Karpas-422 (cell line): ENCODE measurements around the gene DHCR24. TPM values are rescaled to one million over a fixed set of nuclear protein-coding genes. Genes with fewer than 3 reads are reported as not detected.

Experiments used
- DNase-seq: peaks from one replicate; pipeline ENCODE4 v3.0.0-alpha.2; 2015
- H2AFZ ChIP-seq: fragments of 200-600 bp; sonication (generic); 2 replicates; pipeline ENCODE4 v1.6.1; 2014; ENCODE audit warnings: antibody characterized with exemption, low read length, mixed read lengths
- H3K27ac ChIP-seq: fragments of 200-600 bp; sonication (generic); 2 replicates; pipeline ENCODE4 v1.5.1; 2014; ENCODE audit warnings: mild to moderate bottlenecking, low read length, moderate library complexity
- H3K27me3 ChIP-seq: fragments of 200-600 bp; sonication (generic); 2 replicates; pipeline ENCODE4 v1.6.1; 2014; ENCODE audit warnings: low read length, mixed read lengths
- H3K36me3 ChIP-seq: fragments of 200-600 bp; sonication (generic); 2 replicates; pipeline ENCODE4 v1.6.1; 2014; ENCODE audit warnings: low read length, mixed read lengths; ENCODE audit not compliant: insufficient read depth
- H3K4me1 ChIP-seq: fragments of 200-600 bp; sonication (generic); 2 replicates; pipeline ENCODE4 v1.6.1; 2014; ENCODE audit warnings: mild to moderate bottlenecking, low read length, mixed read lengths
- H3K4me2 ChIP-seq: fragments of 200-600 bp; sonication (generic); 2 replicates; pipeline ENCODE4 v1.6.1; 2014; ENCODE audit warnings: low read length, low read depth, mild to moderate bottlenecking; ENCODE audit not compliant: poor library complexity, severe bottlenecking
- H3K4me3 ChIP-seq: fragments of 200-600 bp; sonication (generic); 2 replicates; pipeline ENCODE4 v1.5.1; 2014; ENCODE audit warnings: mild to moderate bottlenecking, antibody characterized with exemption, low read length, mixed read lengths
- H3K79me2 ChIP-seq: fragments of 200-600 bp; sonication (generic); 2 replicates; pipeline ENCODE4 v1.6.1; 2014; ENCODE audit warnings: mild to moderate bottlenecking, low read length, mixed read lengths
- H3K9ac ChIP-seq: fragments of 200-600 bp; sonication (generic); 2 replicates; pipeline ENCODE4 v1.6.0; 2014; ENCODE audit warnings: low read length
- H3K9me2 ChIP-seq: fragments of 200-600 bp; sonication (generic), shearing (Covaris generic); replicated peaks from 2 replicates; pipeline ENCODE4 v1.6.0; 2014; ENCODE audit warnings: mild to moderate bottlenecking, low read length, moderate library complexity; ENCODE audit not compliant: insufficient read depth
- H3K9me3 ChIP-seq: fragments of 300-700, 200-600 bp; sonication (generic); 2 replicates; pipeline ENCODE4 v1.6.1; 2014; ENCODE audit warnings: low read length, mixed read lengths
- H4K20me1 ChIP-seq: fragments of 200-600 bp; sonication (generic); 2 replicates; pipeline ENCODE4 v1.6.1; 2014; ENCODE audit warnings: mild to moderate bottlenecking, antibody characterized with exemption, low read length, low read depth; ENCODE audit not compliant: insufficient read depth
- total RNA-seq: library from RNA; depleted of rRNA; stranded (reverse); fragments of >200 nt; shearing (Covaris generic); gene quantifications from 2 replicates; pipeline ENCODE4 v1.2.3, GENCODE V29; 2014; ENCODE audit warnings: low replicate concordance

Gene DHCR24
- total RNA-seq, 1 experiment from 2014 or later = 115 TPM

- no peaks in the 10 kb centered on the region for H3K27me3 ChIP-seq
- DNase-seq = no peak
- no peak overlapping the region for H3K4me3 ChIP-seq
- no peak overlapping the region for H3K4me2 ChIP-seq
- H3K27ac ChIP-seq = no peak overlapping the region
- H2AFZ ChIP-seq = no peak overlapping the region
- no peaks in the 10 kb centered on the region for H3K9me3 ChIP-seq
- H3K36me3 ChIP-seq = peaks cover 44% of the 10 kb centered on the region
- H3K9ac ChIP-seq = no peak overlapping the region
- H4K20me1 ChIP-seq = peaks cover 4% of the 10 kb centered on the region; the same call in 1 of the 2 replicates
- peaks cover 10% of the 10 kb centered on the region for H3K4me1 ChIP-seq
- H3K79me2 ChIP-seq = no peaks in the 10 kb centered on the region
- H3K9me2 ChIP-seq = no peaks in the 10 kb centered on the region
Observed at GRCh38 chr1:54857746-54858561, 29.0 kb downstream of the DHCR24 start.

- Histone ChIP-seq H3K27ac (no peak overlapping the region), H3K36me3 (peaks cover 48% of the 10 kb centered on the region), H3K9me3 (no peaks in the 10 kb centered on the region), H2AFZ (no peak overlapping the region), H3K4me3 (no peak overlapping the region), H3K27me3 (no peaks in the 10 kb centered on the region), H3K4me1 (peaks cover 10% of the 10 kb centered on the region), H4K20me1 (peaks cover 4% of the 10 kb centered on the region; the same call in 1 of the 2 replicates), H3K4me2 (no peak overlapping the region), H3K79me2 (no peaks in the 10 kb centered on the region), H3K9ac (no peak overlapping the region), H3K9me2 (no peaks in the 10 kb centered on the region)
- no peak for DNase-seq
Observed at GRCh38 chr1:54857141-54857540, 29.9 kb downstream of the DHCR24 start.

GRCh38 chr1:54854381-54855020, 32.5 kb downstream of the DHCR24 start:
- Histone ChIP-seq H3K27ac (no peak overlapping the region), H3K79me2 (no peaks in the 10 kb centered on the region), H3K9me2 (no peaks in the 10 kb centered on the region), H3K4me1 (peaks cover 3% of the 10 kb centered on the region; the same call in 1 of the 2 replicates), H2AFZ (no peak overlapping the region), H3K27me3 (no peaks in the 10 kb centered on the region), H4K20me1 (peaks cover 8% of the 10 kb centered on the region; the same call in 1 of the 2 replicates), H3K4me3 (no peak overlapping the region), H3K36me3 (peaks cover 52% of the 10 kb centered on the region), H3K9me3 (no peaks in the 10 kb centered on the region), H3K9ac (no peak overlapping the region), H3K4me2 (no peak overlapping the region)
- DNase-seq = no peak

GRCh38 chr1:54853793-54854370, 33.1 kb downstream of the DHCR24 start:
- Histone ChIP-seq H3K27me3 (no peaks in the 10 kb centered on the region), H3K4me1 (no peaks in the 10 kb centered on the region; the same call in 1 of the 2 replicates), H3K9ac (no peak overlapping the region), H3K36me3 (peaks cover 48% of the 10 kb centered on the region), H3K4me2 (no peak overlapping the region), H3K9me2 (no peaks in the 10 kb centered on the region), H3K4me3 (no peak overlapping the region), H4K20me1 (peaks cover 8% of the 10 kb centered on the region; the same call in 1 of the 2 replicates), H2AFZ (no peak overlapping the region), H3K27ac (no peak overlapping the region), H3K9me3 (no peaks in the 10 kb centered on the region), H3K79me2 (no peaks in the 10 kb centered on the region)
- DNase-seq = no peak

GRCh38 chr1:54853096-54853792, 33.8 kb downstream of the DHCR24 start:
- Histone ChIP-seq H3K9me2 (no peaks in the 10 kb centered on the region), H3K9ac (no peak overlapping the region), H4K20me1 (peaks cover 8% of the 10 kb centered on the region; the same call in 1 of the 2 replicates), H3K79me2 (no peaks in the 10 kb centered on the region), H2AFZ (no peak overlapping the region), H3K27ac (no peak overlapping the region), H3K4me2 (no peak overlapping the region), H3K4me3 (no peak overlapping the region), H3K9me3 (no peaks in the 10 kb centered on the region), H3K36me3 (peaks cover 47% of the 10 kb centered on the region), H3K4me1 (no peaks in the 10 kb centered on the region), H3K27me3 (no peaks in the 10 kb centered on the region)
- DNase-seq = no peak

GRCh38 chr1:54851936-54852524, 35.0 kb downstream of the DHCR24 start:
- H3K4me1 ChIP-seq = no peaks in the 10 kb centered on the region
- no peak overlapping the region for H3K4me2 ChIP-seq
- H3K9me2 ChIP-seq = no peaks in the 10 kb centered on the region
- no peak for DNase-seq
- no peak overlapping the region for H3K4me3 ChIP-seq
- H3K9ac ChIP-seq = no peak overlapping the region
- no peak overlapping the region for H2AFZ ChIP-seq
- no peaks in the 10 kb centered on the region for H3K9me3 ChIP-seq
- H3K36me3 ChIP-seq = peaks cover 39% of the 10 kb centered on the region
- H4K20me1 ChIP-seq = peaks cover 8% of the 10 kb centered on the region; the same call in 1 of the 2 replicates
- H3K79me2 ChIP-seq = no peaks in the 10 kb centered on the region
- no peaks in the 10 kb centered on the region for H3K27me3 ChIP-seq
- no peak overlapping the region for H3K27ac ChIP-seq

GRCh38 chr1:54851406-54851805, 35.6 kb downstream of the DHCR24 start:
- Histone ChIP-seq H3K27ac (no peak overlapping the region), H3K9me3 (no peaks in the 10 kb centered on the region), H3K27me3 (no peaks in the 10 kb centered on the region), H3K9me2 (no peaks in the 10 kb centered on the region), H4K20me1 (peaks cover 8% of the 10 kb centered on the region; the same call in 1 of the 2 replicates), H3K36me3 (peaks cover 35% of the 10 kb centered on the region), H3K4me3 (no peak overlapping the region), H3K4me2 (no peak overlapping the region), H2AFZ (no peak overlapping the region), H3K79me2 (no peaks in the 10 kb centered on the region), H3K9ac (no peak overlapping the region), H3K4me1 (no peaks in the 10 kb centered on the region)
- DNase-seq = no peak
